Hypothalamus (tissue), 51 donors: ENCODE results near the gene STRA8.

ENCODE experiments used
- DNase-seq, 51 donors: peaks; one replicate each; lab custom pipeline; 2025; lab: John Stamatoyannopoulos, UW

Gene STRA8

GRCh38 chr7:135262623-135263320 is 29.1 kb downstream of the STRA8 start:
- no peak for DNase-seq

- DNase-seq = no peak
Measured at GRCh38 chr7:135263321-135263970, 29.8 kb downstream of the STRA8 start.

- no peak for DNase-seq
Measured at GRCh38 chr7:135265637-135266036, 32.0 kb downstream of the STRA8 start.

- no peak for DNase-seq
Measured at GRCh38 chr7:135269921-135270320, 36.3 kb downstream of the STRA8 start.

- DNase-seq = no peak
Measured at GRCh38 chr7:135270577-135271254, 37.1 kb downstream of the STRA8 start.

GRCh38 chr7:135271255-135271615 is 37.6 kb downstream of the STRA8 start:
- no peak for DNase-seq

- DNase-seq = no peak
Measured at GRCh38 chr7:135272303-135272702, 38.7 kb downstream of the STRA8 start.

GRCh38 chr7:135273581-135273980 is 39.9 kb downstream of the STRA8 start:
- DNase-seq = no peak

GRCh38 chr7:135274495-135275268 is 41.0 kb downstream of the STRA8 start:
- DNase-seq = peak in 39 of 51 donors; percentile 6 to 84 (median 41)

- no peak for DNase-seq
Measured at GRCh38 chr7:135275971-135276580, 42.4 kb downstream of the STRA8 start.

GRCh38 chr7:135277161-135277560 is 43.5 kb downstream of the STRA8 start:
- DNase-seq = no peak

GRCh38 chr7:135281363-135281949 is 47.8 kb downstream of the STRA8 start:
- DNase-seq = peak in 44 of 51 donors; percentile 6 to 89 (median 59)

- no peak for DNase-seq
Measured at GRCh38 chr7:135282561-135283254, 49.1 kb downstream of the STRA8 start.

GRCh38 chr7:135283959-135284638 is 50.5 kb downstream of the STRA8 start:
- DNase-seq = no peak

GRCh38 chr7:135285547-135286233 is 52.1 kb downstream of the STRA8 start:
- DNase-seq = no peak

- no peak for DNase-seq
Measured at GRCh38 chr7:135286876-135287275, 53.2 kb downstream of the STRA8 start.

- DNase-seq = no peak
Measured at GRCh38 chr7:135290594-135290993, 57.0 kb downstream of the STRA8 start.

- DNase-seq = no peak
Measured at GRCh38 chr7:135291809-135292253, 58.2 kb downstream of the STRA8 start.
